ENCODE measurements around the gene KCNJ5.

Gene KCNJ5

GRCh38 chr11:128934351-128934750 is 43.2 kb downstream of the KCNJ5 start:
- no peak for DNase-seq

GRCh38 chr11:128934926-128935325 is 43.8 kb downstream of the KCNJ5 start:
- no peak for DNase-seq

DNA sequence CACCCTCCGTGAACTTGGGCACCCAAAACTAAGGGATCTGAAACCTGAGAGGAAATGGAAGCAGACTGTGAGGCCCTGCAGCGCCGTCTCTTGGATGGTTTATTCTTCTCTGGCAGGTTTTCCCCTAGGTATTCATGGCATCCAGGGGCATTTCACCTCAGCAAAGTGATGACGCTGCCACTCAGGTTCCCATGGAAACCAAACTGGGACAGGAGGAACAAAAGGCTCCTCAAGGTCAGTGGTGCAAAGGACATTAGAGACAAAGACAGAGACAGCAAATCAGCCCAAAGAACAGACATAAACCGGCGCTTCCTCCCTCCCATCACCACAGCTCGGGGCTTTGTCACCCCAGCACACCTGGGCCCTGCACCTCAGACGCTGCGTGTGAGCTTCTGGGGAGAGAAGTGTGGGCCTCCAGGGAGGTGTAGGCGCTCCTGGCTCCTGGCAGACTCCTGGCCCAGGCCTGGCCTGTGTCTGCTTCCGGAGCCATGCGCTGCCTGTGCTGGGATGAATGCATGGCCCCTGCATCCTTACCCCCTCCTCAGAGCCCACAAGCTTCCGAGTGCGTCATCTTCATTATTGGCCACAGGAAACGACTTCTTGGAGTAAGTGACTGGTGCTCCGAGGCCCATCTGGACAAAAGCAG is 45.6 kb downstream of the KCNJ5 start:
- DNase-seq, result no peak

DNA sequence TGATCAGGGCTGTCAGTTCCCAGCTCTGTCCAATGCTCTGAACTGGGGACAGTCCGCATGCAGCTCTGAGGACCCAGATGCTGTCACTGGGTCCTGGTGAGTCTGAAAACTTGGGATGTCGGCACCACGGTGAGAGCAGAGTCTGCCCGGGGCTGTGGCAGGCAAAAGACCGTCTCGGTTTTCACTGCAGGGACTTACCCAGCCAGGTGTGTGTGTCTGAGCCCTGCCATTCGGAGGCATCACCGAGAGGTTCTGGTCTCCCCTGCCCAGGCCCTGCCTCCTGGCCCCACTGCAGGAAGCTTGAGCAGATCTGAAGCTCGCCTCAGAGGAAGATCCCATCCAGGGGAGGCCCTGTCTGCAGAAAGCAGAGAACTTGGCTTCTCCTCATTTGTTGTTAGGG is 46.3 kb downstream of the KCNJ5 start:
- DNase-seq, result no peak

DNA sequence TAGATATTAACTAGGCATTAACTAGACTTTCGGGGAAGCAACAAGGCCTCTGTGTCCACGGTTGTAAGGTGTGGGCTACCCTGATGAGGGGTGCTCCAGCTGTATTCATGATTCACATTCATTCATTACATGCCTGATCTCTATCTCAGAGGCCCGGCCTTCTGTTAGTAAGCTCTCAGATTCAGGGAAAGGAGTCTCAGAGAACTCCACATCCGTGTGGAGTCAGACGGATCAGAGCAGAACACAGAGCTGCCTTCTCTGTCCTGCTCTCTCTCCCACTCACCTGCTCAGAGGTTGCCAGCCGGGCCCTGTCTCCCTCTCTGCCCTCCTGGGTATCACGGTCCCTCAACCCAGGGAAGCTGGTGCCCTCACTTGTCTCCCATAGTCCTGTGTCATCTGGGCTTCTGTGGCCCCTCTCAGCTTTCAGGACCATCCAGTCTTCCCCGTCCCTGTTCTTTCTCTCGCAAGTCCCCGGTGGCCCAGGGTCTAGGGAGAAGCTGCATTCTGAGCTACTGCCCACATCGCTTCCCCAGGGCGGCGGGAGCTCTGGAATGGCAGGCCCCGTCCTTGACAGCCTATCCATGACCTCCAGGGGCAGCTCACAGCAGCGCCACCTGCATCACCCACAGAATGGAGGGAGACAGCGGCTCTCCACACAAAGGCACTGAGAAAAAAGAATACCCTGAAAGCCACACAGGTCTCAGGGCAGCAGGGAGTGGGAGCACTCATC is 47.2 kb downstream of the KCNJ5 start:
- DNase-seq, result no peak

DNA sequence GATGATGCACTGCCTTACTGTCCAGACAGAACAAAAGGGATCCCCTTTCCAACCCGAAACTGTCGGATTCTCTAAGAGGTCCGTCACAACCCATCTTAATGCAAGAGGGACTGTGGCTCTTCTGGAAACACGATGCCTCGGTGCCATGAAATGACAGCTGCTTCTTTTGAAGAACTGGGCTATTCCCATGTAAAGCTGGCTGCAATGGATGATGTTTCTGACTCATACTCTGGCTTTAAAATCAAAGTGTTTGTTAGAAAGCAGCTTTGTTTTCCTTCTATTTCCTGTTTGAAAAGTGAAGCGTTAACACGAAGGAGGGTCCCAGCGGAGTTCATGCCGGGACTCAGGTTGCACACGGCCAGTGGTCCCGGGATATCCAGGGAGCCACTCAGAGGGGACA is 48.4 kb downstream of the KCNJ5 start:
- no peak for DNase-seq

DNA sequence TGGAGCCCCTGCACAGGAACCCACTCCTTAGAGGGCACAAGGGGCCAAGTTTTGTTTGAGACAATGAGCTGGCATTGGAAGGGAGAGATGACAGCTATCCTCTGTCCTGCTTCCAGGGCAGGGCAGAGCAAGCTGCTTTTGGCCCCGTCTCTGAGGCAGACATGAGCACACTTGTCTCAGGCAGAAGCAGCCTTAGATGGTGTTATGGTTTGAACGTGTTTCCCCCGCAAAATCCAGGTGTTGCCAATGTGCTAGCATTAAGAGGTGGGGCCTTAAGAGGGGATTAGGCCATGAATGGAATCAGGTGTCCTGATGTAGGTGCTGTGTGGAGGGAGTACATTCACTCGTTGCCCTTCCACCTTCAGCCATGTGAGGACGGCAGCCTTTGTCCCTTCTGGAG is 49.0 kb downstream of the KCNJ5 start:
- DNase-seq, result no peak

GRCh38 chr11:128940603-128941002 is 49.4 kb downstream of the KCNJ5 start:
- DNase-seq, result no peak

- no peak for DNase-seq
Measured at GRCh38 chr11:128941110-128941509, 50.0 kb downstream of the KCNJ5 start.

DNA sequence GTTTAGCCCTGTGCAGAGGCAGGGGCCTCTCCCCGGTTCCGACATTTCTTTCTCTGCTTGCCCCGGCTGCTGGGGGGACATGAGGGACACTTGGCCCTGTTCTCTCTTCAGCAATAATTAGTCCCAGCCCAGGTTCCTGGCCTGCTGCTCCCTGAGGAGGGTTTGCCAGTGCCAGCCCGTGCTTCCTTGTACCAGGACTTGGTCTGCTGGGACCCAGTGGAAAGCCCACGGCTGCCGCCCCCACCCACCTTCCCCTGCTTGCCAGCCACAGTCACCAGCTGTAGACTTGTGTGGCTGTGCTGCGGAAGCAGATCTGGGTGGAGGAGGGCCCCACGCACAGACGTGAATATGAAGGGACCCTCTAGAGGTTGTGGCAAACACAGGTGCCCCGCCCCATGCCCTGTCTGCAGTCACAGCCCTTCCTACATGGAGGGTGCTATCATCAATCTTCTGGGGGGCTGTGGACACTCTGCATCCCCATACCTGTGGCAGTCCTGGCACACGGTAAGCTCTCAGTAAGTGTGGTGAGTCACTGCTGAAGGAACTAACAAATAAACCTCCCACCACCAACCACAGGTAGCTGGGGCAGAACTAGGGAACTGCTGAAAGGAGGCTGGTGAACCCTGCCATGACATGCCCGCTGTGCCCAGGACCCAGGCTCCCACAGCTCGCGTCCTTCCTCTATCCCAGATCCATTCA is 50.6 kb downstream of the KCNJ5 start:
- DNase-seq, result no peak

DNA sequence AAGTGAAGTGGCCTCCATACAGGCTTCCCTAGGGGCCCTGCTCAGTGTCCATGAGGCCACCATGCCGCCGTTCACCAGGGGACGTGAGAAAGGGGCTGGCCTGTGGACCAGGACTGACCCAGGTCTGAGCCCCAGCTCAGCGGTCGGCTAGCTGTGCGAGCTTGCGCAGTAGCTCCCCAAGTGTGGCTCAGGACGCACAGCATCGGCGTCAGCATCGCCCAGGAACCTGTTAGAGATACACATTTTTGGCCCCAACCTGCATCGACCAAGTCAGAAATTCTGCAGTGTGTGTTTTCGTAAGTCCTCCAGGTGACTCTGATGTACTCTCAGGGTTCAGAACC is 51.1 kb downstream of the KCNJ5 start:
- no peak for DNase-seq

GRCh38 chr11:128942817-128943427 is 51.8 kb downstream of the KCNJ5 start, which contains the start of gene TP53AIP1:
Gene TP53AIP1, minus strand, starts transcription at chr11:128942871. Its CDS starts 5,053 bp downstream, at chr11:128937818.
- DNase-seq, result no peak

- no peak for DNase-seq
Measured at GRCh38 chr11:128943428-128943976, 52.3 kb downstream of the KCNJ5 start.

DNA sequence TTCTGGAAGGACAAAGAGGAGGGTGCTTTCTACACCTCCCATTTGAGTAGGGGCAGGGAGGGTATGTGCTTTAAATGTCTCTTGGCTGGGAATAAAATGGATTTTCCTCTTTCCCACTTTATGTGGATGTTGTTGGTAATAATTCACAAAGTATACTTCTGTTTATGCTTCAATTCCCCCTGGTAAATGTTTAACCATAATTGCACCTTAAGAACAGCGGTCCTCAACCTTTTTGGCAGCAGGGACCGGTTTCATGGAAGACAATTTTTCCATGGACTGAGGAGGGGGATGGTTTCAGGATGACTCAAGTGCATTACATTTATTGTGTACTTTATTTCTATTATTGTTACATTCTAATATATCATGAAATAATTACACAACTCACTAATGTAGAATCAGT is 55.5 kb downstream of the KCNJ5 start:
- DNase-seq, result no peak

GRCh38 chr11:128947773-128948172 is 56.6 kb downstream of the KCNJ5 start:
- DNase-seq, result no peak

- no peak for DNase-seq
Measured at GRCh38 chr11:128948583-128948982, 57.4 kb downstream of the KCNJ5 start.

DNA sequence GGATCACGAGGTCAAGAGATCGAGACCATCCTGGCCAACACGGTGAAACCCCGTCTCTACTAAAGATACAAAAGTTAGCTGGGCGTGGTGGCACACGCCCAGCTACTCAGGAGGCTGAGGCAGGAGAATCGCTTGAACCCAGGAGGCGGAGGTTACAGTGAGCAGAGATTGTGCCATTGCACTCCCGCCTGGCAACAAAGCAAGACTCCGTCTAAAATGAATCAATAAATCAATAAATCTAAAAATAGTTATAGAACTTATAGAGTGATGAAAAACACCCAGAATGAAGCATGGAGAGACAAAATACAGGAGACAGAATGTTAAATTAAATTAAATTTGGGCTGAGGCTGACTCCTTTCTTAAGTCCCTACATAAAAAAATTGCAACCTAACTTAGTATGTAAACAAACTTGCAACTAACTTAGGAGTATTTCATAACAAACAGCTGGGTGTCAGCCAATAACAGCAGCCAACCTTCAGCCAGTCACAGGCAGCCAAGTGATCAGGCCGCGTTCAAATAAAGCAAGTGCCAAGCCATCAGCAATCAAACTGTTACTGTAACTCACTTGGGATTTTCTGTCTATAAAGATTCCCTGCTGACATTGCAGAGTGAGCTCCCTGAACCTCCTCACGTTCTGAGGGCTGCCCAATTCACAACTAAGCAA is 58.8 kb downstream of the KCNJ5 start:
- DNase-seq, result no peak

DNA sequence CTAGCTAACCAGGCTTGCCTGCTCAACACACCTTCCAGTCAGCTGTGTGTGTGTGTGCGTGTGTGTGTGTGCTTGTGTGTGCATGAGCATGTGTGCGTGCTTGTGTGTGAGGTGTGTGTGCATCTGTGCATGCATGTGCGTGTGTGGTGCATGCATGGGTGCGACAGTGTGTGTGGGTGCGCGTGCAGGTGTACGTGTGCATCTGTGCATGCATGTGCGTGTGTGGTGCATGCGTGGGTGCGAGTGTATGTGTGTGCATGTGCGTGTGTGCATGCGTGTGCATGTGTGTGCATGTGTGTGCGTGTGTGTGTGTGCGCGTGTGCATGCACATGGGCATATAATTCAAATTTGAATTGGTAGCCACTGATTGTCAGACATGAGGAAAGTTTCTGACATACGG is 62.0 kb downstream of the KCNJ5 start:
- DNase-seq, result no peak

- DNase-seq, result no peak
Measured at GRCh38 chr11:128955636-128956035, 64.5 kb downstream of the KCNJ5 start.

- no peak for DNase-seq
Measured at GRCh38 chr11:128956401-128957201, 65.4 kb downstream of the KCNJ5 start.

DNA sequence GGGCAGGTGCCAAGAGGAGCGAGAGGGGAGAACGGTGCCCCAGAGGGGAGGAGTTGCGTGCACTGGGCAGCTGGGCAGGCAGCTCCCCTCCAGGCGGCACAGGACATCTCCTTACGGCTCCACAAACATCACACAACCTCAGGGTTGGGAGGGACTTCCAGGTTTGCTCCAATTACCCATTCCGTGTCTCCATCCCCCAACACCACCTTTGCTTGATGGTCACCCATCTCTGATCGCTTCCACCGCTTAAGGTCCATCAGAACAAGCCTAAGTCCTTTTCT is 66.0 kb downstream of the KCNJ5 start:
- no peak for DNase-seq

DNA sequence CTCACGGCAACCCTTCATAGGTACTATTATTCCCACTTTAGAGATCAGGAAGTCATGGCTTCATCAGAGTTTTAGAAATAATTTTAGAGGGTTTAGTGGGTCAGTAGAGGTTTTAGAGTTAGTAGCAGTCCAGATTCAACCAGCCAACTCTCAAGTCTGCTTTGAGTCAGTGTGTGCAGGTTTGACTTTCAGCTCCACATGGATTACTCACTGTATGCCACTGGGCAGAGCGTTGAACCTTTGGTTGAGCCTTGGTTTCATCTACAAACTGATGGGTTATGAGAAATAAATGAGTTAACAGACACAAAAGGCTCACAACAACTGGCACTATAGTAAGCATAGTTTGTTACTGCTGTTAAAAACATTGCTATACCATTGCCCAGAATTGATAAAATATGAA is 70.5 kb downstream of the KCNJ5 start:
- DNase-seq, result no peak
